ENCODE measurements around the gene ENG.
"Not testable (repeated sequence)": the region's sequence is repeated elsewhere in the genome, so short reads cannot be mapped to it uniquely, and the experiment has no call there.

The ENG gene

GRCh38 chr9:127844821-127845359 is 9.6 kb downstream of the ENG start:
- DNase-seq (ENCODE audit: low read depth in 2 of 2): no peak

GRCh38 chr9:127841087-127841835 is 13.2 kb downstream of the ENG start:
- DNase-seq (ENCODE audit: low read depth in 2 of 2): no peak

GRCh38 chr9:127838375-127839078 is 15.9 kb downstream of the ENG start:
- peak in 1 of 2 experiments; percentile 15 for DNase-seq (ENCODE audit: low read depth in 2 of 2)

GRCh38 chr9:127837346-127837745 is 17.1 kb downstream of the ENG start:
- DNase-seq (ENCODE audit: low read depth in 2 of 2): no peak

- not testable (repeated sequence) for DNase-seq (ENCODE audit: low read depth in 2 of 2)
Observed at GRCh38 chr9:127836561-127836960, 17.9 kb downstream of the ENG start.

GRCh38 chr9:127835991-127836516 is 18.4 kb downstream of the ENG start:
- peak in 1 of 2 experiments; percentile 28 for DNase-seq (ENCODE audit: low read depth in 2 of 2)

GRCh38 chr9:127833555-127833954 is 20.9 kb downstream of the ENG start:
- no peak for DNase-seq (ENCODE audit: low read depth in 2 of 2)

- DNase-seq (ENCODE audit: low read depth in 2 of 2): no peak
Observed at GRCh38 chr9:127832248-127832647, 22.2 kb downstream of the ENG start.

- no peak for DNase-seq (ENCODE audit: low read depth in 2 of 2)
Observed at GRCh38 chr9:127829205-127829906, 25.1 kb downstream of the ENG start.

GRCh38 chr9:127828262-127829031 is 26.0 kb downstream of the ENG start:
- no peak for DNase-seq (ENCODE audit: low read depth in 2 of 2)

- DNase-seq (ENCODE audit: low read depth in 2 of 2): no peak
Observed at GRCh38 chr9:127826253-127826913, 28.1 kb downstream of the ENG start.

- DNase-seq (ENCODE audit: low read depth in 2 of 2): no peak
Observed at GRCh38 chr9:127825319-127826051, 29.0 kb downstream of the ENG start.

- no peak for DNase-seq (ENCODE audit: low read depth in 2 of 2)
Observed at GRCh38 chr9:127822108-127822507, 32.4 kb downstream of the ENG start.

- no peak for DNase-seq (ENCODE audit: low read depth in 2 of 2)
Observed at GRCh38 chr9:127818574-127818973, 35.9 kb downstream of the ENG start.

- DNase-seq (ENCODE audit: low read depth in 2 of 2): no peak
Observed at GRCh38 chr9:127817881-127818434, 36.5 kb downstream of the ENG start.

GRCh38 chr9:127816728-127817127 is 37.7 kb downstream of the ENG start:
- no peak for DNase-seq (ENCODE audit: low read depth in 2 of 2)

GRCh38 chr9:127816362-127816725 is 38.1 kb downstream of the ENG start:
- DNase-seq (ENCODE audit: low read depth in 2 of 2): no peak

- no peak for DNase-seq (ENCODE audit: low read depth in 2 of 2)
Observed at GRCh38 chr9:127815512-127816361, 38.7 kb downstream of the ENG start.
